NCI-H2196 (cell line): ENCODE measurements around the gene KRTAP10-3.
A peak's percentile ranks its signal among the peaks of the same experiment; 100 is the strongest.
"Not testable (repeated sequence)": the region's sequence is repeated elsewhere in the genome, so short reads cannot be mapped to it uniquely, and the experiment has no call there.

Source experiments
- DNase-seq: peaks from one replicate; lab custom pipeline; 2025; ENCODE audit not compliant: unreplicated experiment; lab: John Stamatoyannopoulos, UW

Gene KRTAP10-3

GRCh38 chr21:44571844-44572782, 13.5 kb upstream of the KRTAP10-3 start:
- DNase-seq: no peak

GRCh38 chr21:44571296-44571695, 12.7 kb upstream of the KRTAP10-3 start:
- no peak for DNase-seq

GRCh38 chr21:44569861-44570517, 11.4 kb upstream of the KRTAP10-3 start:
- DNase-seq: no peak

- DNase-seq: peak; percentile 21
Observed at GRCh38 chr21:44568667-44569556, 10.3 kb upstream of the KRTAP10-3 start.

GRCh38 chr21:44568261-44568660, 9.7 kb upstream of the KRTAP10-3 start:
- no peak for DNase-seq

- DNase-seq: no peak
Observed at GRCh38 chr21:44567481-44568171, 9.0 kb upstream of the KRTAP10-3 start.

GRCh38 chr21:44566403-44566802, 7.8 kb upstream of the KRTAP10-3 start:
- DNase-seq: no peak

GRCh38 chr21:44564886-44565598, 6.4 kb upstream of the KRTAP10-3 start:
- no peak for DNase-seq

GRCh38 chr21:44564099-44564498, 5.5 kb upstream of the KRTAP10-3 start:
- no peak for DNase-seq

GRCh38 chr21:44558329-44558675, 293 bp downstream of the KRTAP10-3 start:
- not testable (repeated sequence) for DNase-seq

- no peak for DNase-seq
Observed at GRCh38 chr21:44557491-44558328, 885 bp downstream of the KRTAP10-3 start.

GRCh38 chr21:44556879-44557278, 1.7 kb downstream of the KRTAP10-3 start:
- no peak for DNase-seq

- no peak for DNase-seq
Observed at GRCh38 chr21:44555200-44555875, 3.3 kb downstream of the KRTAP10-3 start.

GRCh38 chr21:44552681-44553080, 5.9 kb downstream of the KRTAP10-3 start:
- DNase-seq: no peak

GRCh38 chr21:44552136-44552535, 6.5 kb downstream of the KRTAP10-3 start:
- DNase-seq: no peak

- DNase-seq: no peak
Observed at GRCh38 chr21:44551340-44551961, 7.1 kb downstream of the KRTAP10-3 start, which contains the start of gene KRTAP10-2. Gene KRTAP10-2, minus strand, starts transcription at chr21:44551505. Its CDS starts 47 bp downstream, at chr21:44551458.

GRCh38 chr21:44550807-44551206, 7.8 kb downstream of the KRTAP10-3 start:
- DNase-seq: no peak

GRCh38 chr21:44550285-44550684, 8.3 kb downstream of the KRTAP10-3 start:
- DNase-seq: not testable (repeated sequence)
